ENCODE measurements around the gene ARID1B.

The ARID1B gene

DNA sequence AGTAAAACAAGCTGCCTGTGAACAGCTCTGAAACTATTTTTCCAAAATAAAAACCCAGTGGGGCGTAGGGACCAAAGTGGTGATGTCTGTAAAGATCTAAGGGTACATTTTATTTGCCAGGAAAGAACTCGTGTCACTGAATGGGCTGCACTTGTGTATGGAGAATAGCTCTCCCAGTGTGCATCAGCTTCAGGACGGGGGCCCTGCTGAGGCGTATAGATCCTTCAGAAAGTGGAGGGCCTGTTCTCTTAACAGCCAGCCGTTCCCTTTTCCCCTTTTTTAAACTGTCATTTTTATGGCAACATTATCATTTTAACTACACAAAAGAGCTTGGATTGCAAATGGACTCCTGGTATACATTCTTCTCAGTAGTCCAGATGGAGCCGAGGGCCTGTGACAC, 408.8 kb downstream of the ARID1B start:
- no peak for DNase-seq (ENCODE audit: insufficient read length, low spot score)
- FAIRE-seq, result no peak

DNA sequence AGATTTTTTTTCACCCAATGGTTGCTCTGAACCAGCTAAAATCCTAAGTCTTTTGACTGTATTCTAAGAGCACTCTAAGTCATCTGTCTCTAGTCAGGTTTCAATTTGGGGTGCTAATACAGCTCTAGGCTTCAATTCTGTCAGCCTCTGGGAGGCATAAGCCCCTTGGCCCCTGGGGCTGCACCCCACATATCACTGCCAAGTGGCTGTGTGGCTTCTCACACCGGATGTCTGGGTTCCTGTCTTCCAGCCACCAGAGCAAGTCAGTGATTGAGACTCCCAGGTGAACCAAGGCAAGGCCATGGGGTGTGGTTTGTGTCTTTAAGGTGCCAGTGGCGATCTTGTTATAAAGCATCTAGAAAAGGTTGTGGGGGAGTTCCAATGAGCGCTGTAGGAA, 409.6 kb downstream of the ARID1B start:
- FAIRE-seq, result no peak
- DNase-seq (ENCODE audit: insufficient read length, low spot score), result no peak

DNA sequence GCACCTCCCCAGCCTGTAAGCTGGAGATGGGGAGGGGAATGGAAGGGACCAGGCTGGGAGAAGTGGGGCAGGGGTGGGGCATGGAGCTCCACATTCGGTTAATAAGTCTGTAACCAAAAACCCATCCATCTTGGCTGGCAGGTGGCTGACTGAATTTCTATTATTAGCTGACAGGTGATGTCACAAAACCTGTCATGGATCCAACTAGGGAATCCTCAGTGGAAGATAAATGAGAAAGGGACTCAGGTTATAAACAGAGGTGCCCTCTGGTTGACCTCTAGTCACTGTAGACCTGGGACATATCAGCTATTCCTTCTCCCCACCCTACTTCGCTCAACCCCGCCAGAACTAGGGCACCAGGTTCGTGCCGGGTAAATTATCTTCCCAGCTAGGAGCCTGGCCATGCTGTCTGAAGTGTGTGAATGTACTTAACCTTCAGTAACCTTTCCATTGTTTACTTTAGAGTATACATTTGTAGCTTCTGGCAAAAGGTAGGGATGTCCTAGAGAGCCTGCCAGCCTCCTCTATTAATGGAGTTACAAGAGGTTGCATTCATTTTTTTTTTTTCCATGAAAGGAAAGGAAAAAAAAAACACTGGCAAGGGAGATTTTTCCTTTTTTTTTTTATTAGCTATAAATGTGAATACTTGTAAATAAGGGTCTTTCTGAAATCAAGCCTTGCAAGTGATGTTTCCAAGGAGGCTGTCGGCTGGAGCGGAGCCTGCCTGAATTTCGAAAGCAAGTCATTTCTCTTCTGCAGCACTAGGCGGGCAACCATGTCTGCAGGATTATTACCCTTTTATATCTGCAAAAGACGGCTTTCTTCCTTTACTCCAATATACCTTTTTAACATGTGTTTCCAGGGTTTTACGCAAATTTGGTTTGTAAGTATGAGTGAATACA, 410.3 kb downstream of the ARID1B start:
- DNase-seq (ENCODE audit: insufficient read length, low spot score), result no peak
- no peak for FAIRE-seq

DNA sequence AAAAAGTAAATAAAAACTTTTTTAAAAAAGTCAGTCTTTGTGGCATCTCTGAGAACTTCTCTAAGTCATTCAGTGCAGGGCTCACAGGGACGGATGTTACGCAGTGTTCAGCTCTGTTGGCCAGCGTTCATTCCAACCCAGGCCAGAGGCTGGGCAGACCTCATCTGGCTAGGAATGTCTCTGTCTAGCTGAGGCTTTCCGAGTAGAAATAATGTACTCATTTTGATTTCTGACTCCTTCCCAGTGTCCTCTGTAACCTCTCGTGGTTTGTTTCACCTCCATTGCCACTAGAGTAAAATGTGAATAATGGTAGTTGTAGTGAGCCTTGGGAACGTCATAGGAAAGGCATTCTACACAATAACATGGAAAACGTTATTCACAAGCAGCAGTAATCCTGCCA, 411.0 kb downstream of the ARID1B start:
- no peak for DNase-seq (ENCODE audit: insufficient read length, low spot score)
- FAIRE-seq, result no peak

GRCh38 chr6:157193443-157193996, 416.3 kb downstream of the ARID1B start:
- DNase-seq (ENCODE audit: insufficient read length, low spot score), result no peak
- no peak for FAIRE-seq

- FAIRE-seq (no peak), DNase-seq (ENCODE audit: insufficient read length, low spot score) (no peak)
These were observed 416.9 kb downstream of the ARID1B start for GRCh38 chr6:157194110-157194509.

- no peak for DNase-seq (ENCODE audit: insufficient read length, low spot score)
- no peak for FAIRE-seq
These were observed 417.5 kb downstream of the ARID1B start for GRCh38 chr6:157194643-157195042.

DNA sequence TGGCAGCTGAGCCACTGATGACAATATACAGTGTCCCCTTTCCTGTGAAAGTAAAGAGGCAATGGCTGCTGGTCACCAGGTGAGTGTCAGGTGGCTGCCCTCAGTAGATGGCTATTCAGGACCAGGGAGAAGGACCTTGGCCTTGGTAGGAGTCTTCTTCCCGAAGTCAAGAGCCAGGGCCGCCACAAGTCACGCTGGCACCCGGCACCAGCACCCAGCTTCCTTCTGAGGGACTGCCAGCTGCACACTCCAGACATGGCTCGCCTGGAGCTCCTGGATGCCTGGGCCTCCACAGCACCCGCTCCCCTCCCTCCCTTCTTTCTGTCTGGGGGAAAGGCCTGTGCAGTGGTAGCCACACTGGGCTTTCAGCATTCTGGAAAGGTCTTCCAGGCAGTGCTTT, 419.2 kb downstream of the ARID1B start:
- no peak for DNase-seq (ENCODE audit: insufficient read length, low spot score)
- FAIRE-seq, result no peak

GRCh38 chr6:157198425-157199279, 421.5 kb downstream of the ARID1B start:
- DNase-seq (ENCODE audit: insufficient read length, low spot score), result no peak
- no peak for FAIRE-seq

GRCh38 chr6:157200117-157200516, 422.9 kb downstream of the ARID1B start:
- FAIRE-seq (no peak), DNase-seq (ENCODE audit: insufficient read length, low spot score) (no peak)

DNA sequence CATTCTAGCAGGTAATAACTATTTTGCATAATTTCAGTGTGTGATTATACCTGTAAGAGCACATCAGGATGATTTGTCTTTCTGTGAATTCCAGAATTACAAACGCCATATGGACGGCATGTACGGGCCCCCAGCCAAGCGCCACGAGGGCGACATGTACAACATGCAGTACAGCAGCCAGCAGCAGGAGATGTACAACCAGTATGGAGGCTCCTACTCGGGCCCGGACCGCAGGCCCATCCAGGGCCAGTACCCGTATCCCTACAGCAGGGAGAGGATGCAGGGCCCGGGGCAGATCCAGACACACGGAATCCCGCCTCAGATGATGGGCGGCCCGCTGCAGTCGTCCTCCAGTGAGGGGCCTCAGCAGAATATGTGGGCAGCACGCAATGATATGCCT, 423.4 kb downstream of the ARID1B start:
- DNase-seq (ENCODE audit: insufficient read length, low spot score), result no peak
- no peak for FAIRE-seq

DNA sequence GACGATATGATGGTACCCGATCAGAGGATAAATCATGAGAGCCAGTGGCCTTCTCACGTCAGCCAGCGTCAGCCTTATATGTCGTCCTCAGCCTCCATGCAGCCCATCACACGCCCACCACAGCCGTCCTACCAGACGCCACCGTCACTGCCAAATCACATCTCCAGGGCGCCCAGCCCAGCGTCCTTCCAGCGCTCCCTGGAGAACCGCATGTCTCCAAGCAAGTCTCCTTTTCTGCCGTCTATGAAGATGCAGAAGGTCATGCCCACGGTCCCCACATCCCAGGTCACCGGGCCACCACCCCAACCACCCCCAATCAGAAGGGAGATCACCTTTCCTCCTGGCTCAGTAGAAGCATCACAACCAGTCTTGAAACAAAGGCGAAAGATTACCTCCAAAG, 423.9 kb downstream of the ARID1B start:
- FAIRE-seq (no peak), DNase-seq (ENCODE audit: insufficient read length, low spot score) (no peak)

DNA sequence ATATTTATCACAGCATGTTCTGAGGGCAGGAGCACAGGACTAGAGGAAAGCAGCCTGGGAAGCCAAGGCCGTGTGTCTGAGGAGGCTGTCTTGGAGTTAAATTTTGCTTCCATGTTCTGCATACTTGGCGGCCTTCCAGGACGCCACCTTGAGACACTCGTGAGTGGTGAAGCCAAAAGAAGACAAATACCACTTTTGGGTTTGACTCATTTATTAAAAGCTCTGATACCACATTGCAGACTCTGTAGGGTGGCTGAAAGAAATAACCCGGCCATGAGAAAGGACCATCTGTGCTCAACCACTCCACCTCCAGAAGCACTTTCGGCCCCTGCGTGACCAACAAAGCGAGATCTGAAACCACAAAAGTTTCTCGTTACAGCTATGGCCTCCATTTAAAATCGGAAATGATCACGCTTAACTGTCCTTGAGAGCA, 426.1 kb downstream of the ARID1B start:
- no peak for DNase-seq (ENCODE audit: insufficient read length, low spot score)
- FAIRE-seq, result no peak

- no peak for FAIRE-seq
These were observed 426.6 kb downstream of the ARID1B start for GRCh38 chr6:157203764-157204163.

DNA sequence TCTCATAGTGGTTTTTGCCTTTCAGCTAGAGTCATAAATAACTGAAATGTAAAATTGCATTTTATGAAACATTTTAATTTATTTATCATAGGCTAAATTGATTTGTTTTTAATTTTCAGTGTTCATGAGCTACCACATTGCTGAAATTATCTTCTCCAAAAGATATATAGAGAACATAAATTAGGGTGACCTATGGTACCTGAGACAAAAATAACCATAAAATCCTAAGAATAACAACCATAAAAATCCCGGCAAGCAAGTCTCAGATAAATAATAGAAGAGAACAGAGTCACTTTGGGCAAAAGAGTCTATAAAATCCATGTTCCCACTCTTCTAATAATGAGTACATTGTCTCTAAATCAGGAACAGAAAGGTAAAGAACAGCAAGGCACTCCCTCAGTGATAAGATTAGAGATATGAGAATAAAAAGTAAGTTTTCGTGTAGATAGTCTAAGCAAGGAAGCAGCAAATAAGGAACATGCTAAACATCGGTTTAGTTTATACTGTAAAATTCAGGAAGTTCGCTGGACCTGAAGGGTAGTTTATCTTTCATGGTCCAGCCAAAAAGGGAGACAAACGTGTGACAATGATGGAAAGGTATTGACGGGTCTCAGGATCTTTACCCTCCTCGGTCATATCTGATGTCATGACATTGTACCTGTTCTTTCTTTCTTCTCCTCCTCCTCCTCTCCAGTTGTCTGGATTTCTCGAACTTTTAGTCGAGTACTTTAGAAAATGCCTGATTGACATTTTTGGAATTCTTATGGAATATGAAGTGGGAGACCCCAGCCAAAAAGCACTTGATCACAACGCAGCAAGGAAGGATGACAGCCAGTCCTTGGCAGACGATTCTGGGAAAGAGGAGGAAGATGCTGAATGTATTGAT, 428.5 kb downstream of the ARID1B start:
- FAIRE-seq (no peak), DNase-seq (ENCODE audit: insufficient read length, low spot score) (no peak)

More at GRCh38 chr6:157203764-157204163, 426.6 kb downstream of the ARID1B start:
- no peak for DNase-seq (ENCODE audit: insufficient read length, low spot score)

DNA sequence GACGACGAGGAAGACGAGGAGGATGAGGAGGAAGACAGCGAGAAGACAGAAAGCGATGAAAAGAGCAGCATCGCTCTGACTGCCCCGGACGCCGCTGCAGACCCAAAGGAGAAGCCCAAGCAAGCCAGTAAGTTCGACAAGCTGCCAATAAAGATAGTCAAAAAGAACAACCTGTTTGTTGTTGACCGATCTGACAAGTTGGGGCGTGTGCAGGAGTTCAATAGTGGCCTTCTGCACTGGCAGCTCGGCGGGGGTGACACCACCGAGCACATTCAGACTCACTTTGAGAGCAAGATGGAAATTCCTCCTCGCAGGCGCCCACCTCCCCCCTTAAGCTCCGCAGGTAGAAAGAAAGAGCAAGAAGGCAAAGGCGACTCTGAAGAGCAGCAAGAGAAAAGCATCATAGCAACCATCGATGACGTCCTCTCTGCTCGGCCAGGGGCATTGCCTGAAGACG, 429.2 kb downstream of the ARID1B start:
- FAIRE-seq, result no peak
- DNase-seq (ENCODE audit: insufficient read length, low spot score), result no peak

DNA sequence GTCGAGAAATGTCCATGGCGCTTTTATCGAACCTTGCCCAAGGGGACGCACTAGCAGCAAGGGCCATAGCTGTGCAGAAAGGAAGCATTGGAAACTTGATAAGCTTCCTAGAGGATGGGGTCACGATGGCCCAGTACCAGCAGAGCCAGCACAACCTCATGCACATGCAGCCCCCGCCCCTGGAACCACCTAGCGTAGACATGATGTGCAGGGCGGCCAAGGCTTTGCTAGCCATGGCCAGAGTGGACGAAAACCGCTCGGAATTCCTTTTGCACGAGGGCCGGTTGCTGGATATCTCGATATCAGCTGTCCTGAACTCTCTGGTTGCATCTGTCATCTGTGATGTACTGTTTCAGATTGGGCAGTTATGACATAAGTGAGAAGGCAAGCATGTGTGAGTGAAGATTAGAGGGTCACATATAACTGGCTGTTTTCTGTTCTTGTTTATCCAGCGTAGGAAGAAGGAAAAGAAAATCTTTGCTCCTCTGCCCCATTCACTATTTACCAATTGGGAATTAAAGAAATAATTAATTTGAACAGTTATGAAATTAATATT, 430.4 kb downstream of the ARID1B start:
- FAIRE-seq (no peak), DNase-seq (ENCODE audit: insufficient read length, low spot score) (no peak)

DNA sequence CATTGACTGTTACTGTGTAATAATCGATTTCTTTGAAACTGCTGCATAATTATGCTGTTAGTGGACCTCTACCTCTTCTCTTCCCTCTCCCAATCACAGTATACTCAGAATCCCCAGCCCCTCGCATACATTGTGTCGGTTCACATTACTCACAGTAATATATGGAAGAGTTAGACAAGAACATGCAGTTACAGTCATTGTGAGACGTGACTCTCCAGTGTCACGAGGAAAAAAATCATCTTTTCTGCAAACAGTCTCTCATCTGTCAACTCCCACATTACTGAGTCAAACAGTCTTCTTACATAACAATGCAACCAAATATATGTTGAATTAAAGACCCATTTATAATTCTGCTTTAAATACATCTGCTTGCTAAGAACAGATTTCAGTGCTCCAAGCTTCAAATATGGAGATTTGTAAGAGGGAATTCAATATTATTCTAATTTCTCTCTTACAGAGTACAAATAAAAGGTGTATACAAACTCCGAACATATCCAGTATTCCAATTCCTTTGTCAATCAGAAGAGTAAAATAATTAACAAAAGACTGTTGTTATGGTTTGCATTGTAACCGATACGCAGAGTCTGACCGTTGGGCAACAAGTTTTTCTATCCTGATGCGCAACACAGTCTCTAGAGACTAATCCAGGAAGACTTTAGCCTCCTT, 432.8 kb downstream of the ARID1B start:
- DNase-seq (ENCODE audit: insufficient read length, low spot score) (no peak), FAIRE-seq (no peak)

GRCh38 chr6:157210954-157211353, 433.8 kb downstream of the ARID1B start:
- DNase-seq (ENCODE audit: insufficient read length, low spot score), result no peak
- no peak for FAIRE-seq
